Fibroblast of upper back skin (primary cell): Measurements from ENCODE around the gene LBX2.

ENCODE experiments used
- DNase-seq: peaks from one replicate; pipeline ENCODE4 v3.0.0-alpha.2; 2013

Gene LBX2

DNA sequence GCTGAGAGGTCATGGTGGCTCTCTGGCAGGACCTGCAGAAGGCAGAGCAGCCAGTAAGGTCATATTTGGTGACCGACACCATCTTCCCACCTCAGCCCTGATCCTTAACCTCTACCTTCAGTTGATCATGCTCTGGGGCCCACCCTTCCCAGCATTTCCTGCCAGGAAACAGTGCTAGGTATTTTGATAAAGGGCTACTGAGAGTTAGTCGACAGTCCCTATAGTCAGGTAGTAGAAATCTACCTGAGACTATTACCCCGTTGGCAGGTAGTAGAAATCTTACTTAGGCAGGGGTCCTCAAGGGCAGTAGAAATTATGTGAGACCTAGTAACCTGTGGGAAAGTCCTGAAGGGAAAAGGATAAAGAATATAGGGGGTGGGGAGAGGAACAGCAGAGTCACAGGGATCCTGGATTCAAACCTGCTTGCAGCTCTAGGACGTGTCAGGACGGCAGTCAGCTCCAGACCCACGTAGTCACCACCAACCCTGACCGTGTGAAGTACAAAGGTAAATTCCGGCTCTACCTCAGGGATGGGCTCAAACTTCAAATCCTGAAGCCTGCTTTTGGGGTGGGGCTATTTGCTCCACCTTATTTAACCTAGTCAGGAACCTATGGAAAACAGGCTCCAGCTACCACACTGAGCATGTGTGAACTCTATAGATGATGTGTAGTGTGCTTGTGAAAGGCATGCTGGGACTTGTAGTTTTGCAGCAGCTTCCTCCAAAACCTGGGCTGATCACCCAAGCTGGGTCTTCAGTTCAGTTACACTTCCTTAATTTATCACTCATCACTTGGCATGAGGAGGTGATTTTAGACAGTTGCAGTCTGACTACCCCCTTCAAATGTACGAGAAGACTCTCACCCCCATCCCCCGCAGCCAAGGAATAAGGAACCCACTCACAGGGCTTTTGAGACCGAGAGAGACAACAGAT, 26.6 kb upstream of the LBX2 start, which contains the start of gene DQX1:
Gene DQX1, minus strand, starts transcription at position 515 of the 932 bp plus-strand sequence. Its CDS starts 502 bp downstream, at position 13.
- no peak for DNase-seq

DNA sequence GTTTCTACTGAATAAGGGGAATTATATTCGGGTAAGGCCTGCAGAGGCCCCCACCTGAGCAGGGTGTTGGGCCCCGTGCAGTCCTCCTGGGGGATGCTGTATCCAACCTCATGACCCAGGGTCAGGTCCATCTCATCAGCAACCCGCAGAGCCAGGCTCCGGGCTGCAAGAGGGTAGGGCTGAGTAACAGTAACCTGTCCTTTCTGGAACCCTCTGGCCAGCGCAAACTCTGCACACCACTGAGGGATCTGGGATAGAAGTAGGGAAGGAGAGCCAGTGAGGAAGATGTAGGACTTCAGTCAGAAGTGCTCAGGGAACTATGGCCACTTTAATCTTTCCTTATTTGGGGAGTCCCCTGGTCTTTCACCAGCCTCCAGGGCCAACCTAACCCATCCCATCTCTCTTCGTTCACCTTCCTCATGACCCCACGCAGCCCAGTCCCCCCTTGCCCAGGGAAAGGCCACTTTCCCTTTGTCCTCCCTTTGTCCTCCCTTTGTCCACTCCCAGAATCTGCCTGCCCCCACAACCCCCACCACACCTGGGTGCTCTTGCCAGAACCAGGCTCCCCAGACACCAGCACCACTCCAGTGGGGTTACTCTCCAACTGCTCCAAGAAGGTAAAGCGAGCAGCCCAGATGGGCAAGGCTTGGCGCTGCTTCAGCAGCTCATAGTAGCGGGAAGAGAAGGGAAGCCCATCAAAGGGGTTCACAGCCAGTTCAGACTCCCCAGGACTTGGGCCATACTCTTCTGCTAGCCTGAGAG, 25.7 kb upstream of the LBX2 start:
- DNase-seq: no peak

DNA sequence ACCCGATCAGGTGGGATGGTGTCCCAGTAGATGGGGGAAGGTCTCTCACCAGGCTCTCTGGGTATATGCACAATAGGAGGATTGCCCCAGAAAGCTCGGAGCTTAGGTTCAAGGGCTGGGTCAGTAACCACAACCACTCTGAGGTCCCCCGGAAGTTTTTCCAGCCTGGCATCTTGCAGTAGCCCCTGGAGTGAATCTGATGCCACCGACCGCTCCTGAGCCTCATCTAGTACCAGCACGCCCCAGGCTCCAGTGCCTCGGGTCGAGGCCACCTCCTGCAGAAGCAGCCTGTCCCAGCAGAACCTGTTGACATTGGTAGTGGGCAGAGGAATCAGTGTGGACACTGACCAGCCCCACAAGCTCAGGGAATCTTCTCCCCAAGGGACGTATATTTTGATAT, 24.6 kb upstream of the LBX2 start:
- DNase-seq: no peak

DNA sequence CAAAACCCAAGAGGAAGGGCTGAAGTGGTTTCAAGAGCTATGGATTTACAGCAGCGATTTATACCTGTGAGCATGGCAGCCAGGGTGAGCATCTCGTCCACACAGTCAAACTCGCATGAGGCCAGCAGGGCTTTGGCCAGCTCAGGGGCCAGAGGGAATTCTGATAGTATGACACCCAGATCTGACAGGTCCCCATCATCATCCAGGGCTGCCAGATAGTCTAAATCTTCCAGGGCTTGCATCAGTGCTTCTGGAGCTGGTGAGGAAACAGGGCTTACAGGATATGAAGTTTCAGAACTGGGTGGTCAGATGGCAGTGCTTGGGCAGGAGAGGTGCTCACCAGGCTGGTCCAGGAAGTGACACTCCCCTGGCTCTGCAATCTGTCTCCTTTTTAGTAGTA, 23.1 kb upstream of the LBX2 start:
- no peak for DNase-seq

DNA sequence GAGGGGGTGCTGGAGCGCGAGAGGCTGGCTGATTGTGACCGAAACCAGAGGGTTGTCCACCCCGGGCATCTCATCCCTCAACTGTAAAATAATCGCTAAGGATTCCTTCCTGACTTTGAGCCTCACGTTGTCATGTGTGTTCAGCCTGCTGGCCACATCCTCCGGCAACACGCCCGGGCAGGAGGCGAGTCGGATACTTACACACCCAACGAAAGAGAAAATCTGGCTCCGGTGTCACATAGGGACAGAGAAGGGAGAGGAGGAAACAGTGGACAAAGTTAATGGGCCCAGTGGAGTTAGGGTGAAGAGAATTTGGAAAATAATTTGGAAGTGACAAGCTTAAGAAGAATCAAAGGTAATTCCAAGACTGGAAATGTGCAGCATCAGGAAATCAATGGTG, 17.2 kb upstream of the LBX2 start:
- no peak for DNase-seq

DNA sequence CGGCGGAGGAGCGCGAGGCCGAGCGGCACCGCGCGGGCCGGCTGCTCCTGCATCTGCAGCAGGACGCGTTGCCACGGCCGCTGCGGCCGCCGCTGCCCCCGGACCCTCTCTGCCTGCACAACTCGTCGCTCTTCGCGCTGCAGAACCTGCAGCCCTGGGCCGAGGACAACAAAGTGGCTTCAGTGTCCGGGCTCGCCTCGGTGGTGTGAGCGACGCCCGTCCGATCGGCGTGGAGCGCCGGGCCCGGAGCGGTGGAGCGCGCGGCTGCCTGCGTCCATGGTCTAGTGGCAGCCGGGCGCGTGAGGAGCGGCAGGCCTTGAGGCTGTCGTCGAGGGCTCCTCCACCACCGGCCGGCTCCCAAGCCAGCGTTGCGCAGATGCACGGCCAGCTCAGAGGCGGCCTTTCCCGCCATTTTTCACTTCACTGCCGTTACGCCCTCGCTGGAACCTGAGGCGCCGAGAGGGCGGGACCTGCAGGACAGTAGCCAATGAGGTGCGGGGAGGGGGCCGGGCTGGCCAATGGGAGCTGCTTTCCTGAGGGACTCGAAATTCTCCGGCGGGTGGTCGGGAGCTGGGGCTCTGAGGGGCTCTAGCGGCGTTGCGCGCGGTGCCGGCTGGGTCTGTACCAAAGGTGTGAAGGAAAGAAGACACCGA, 16.7 kb upstream of the LBX2 start:
- peak; percentile 49 for DNase-seq

DNA sequence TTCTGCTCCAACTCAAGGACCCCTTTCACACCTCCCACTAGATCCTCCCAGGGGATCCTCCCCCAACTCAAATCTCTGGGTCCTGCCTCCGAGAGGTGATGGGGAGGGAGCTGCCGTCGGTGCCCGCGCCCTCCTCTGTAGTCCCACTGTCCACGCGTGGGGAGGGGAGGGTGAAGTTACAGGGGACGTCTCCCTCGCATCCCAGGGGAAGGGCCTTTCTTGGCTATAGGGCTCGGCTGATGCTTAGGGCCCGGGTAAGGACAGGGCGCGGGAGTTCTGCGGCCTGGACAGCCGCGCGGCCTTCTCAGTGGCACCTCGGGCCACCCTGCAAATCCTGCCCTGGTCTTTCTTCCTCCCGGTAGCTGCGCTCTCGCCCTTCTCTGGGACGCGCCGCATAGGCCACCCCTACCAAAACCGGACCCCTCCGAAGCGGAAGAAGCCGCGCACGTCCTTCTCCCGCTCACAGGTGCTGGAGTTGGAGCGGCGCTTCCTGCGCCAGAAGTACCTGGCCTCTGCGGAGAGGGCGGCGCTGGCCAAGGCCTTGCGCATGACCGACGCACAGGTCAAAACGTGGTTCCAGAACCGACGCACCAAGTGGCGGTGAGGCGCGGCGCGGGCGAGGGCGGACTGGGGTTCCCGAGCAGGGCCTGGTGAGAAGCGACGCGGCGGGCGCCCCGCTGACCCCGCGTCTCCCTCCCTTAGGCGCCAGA, 16.0 kb upstream of the LBX2 start:
- DNase-seq: no peak

DNA sequence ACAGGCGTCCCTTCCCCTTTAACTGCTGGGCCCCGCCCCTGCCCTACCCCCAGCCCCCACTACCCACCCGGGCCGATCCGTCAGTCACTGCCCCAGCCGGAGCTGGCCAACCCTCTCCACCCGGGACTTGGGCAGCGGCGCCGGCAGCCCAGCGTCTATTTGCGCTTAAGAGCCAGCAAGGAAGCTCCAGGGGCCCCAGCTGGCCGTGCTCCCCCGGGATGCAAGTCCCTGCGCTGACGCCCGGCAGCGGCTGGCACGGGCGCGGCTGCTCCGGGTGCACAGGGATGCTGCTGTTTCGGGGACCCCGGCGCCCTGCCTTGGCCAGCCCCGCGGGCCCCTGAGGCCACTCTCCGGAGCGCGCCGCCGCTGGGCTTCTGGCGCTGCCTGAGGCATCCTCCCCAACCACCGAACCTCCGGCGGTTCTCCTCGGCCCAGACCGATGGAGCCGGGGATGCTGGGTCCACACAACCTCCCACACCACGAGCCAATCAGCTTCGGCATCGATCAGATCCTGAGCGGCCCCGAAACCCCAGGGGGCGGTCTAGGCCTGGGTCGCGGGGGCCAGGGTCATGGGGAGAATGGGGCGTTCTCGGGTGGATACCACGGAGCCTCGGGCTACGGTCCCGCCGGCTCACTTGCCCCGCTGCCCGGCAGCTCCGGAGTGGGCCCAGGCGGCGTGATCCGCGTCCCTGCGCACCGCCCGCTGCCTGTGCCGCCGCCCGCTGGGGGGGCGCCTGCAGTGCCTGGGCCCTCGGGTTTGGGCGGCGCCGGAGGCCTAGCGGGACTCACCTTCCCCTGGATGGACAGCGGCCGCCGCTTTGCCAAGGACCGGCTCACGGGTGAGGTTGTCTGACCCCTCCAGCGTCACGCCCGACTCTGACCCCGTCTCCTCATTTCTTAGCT, 15.2 kb upstream of the LBX2 start, which contains the start of gene TLX2:
Gene TLX2, plus strand, starts transcription at position 83 of the 903 bp plus-strand sequence. Its CDS starts 357 bp downstream, at position 440.
- no peak for DNase-seq

DNA sequence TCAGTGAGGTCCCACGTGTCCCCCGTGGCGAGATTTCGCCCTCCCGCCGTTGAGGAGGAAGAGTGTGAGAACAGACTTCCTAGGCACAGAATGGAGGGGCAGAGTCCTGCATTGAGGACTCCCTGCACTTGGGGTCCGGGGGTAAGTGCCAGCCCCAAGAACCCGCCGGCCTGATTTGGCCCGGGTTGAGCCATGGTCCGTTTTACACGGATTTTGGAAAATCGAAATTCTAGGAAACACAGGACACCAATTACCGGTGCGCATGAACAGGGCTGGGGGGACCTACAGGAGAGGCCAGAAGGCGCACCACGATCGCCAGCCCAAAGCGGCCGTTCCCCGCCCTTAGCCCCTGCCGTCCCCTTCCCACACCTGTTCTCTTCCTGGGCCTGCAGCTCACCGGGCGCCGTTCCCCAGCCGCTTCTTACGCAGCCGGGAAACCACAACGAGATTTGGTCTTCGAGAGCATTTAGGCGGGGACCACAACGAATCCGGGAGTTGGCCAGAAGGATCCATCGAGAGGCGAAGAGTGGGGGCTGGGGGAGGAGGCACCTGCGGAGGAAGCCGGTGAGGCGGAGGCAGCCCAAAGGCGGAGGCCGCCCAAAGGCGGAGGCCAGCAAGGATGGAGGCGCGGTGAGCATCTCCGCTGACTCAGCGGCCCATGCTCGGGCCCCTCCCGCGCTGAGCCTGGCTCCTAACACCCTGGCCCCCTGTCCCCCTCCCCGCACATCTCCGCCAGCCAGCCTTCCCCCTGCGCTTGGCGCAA, 14.4 kb upstream of the LBX2 start:
- DNase-seq: no peak

DNA sequence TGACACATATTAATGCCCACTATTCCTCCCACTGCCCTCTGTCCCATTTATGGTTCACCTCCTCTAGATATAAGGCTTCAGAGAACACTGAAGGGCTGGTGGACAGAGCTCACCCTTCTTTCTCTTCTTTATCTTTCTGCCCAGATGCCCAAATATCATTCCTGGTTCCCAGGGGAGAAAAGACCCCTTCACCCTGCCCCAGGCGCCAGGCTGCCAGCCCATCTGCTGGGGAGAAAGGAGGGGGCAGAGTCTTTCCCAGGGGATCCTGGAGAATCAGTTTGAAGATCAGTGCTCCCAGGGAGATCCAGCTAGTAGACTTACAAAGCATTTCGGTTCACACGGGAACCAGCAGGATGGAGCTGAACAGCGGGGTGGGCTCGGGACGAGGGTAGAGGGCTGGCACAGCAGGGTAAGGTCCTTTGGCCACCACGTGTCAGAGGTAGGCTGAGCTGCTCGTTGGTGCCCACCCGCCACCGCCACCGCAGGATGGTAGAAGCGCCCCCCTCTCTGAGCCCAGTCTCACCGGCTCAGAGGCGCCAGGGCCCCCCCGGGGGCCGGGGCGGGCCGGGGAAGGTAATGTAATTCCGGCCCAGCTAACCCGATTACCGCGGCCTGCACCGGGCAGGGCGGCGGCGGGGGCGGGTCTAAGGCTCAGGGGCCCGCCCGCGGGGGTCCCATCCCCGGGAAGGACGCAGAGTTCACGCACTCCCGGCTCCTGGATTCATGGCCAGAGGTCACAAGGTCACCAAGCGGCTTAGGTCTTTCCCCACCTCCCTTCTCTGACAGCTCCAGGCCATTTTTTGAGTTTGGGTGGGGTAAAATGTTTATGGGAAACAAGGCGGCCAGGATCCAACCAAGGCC, 13.6 kb upstream of the LBX2 start:
- DNase-seq: no peak

DNA sequence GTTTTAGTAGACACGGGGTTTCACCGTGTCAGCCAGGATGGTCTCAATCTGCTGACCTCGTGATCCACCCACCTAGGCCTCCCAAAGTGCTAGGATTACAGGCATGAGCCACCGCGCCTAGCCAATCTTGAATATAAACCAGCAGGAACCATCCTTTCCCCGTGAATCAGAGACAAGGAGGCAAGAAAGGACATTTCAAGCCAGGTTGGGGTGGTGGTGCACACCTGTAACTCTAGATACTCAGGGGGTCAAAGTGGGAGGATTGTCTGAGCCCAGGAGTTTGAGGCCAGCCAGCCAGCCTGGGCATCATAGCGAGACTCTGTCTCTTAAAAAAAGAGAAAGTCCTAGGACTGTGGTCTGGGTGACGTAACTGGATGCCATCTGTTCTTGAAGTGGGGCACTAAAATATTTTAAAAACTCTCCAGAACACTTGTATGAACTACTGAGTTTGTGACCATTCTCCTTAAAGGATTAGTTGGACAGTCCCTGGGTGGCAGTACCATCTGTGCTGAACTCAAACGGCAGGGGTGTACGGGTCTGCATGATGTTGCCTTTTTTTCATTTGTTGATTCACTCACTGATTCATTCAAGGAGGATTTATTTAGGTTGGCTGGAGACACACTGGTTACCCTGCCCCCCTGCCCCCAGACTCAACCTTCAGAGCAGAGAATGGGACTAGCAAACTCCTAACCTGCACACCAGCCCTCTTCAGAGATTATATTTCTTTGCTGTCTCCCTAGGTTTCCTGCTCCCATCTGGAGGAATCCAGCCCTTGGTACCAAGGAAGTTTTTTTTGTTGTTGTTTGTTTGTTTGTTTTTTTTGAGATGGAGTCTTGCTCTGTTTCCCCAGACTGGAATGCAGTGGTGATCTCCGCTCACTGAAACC, 11.9 kb upstream of the LBX2 start:
- DNase-seq: no peak

DNA sequence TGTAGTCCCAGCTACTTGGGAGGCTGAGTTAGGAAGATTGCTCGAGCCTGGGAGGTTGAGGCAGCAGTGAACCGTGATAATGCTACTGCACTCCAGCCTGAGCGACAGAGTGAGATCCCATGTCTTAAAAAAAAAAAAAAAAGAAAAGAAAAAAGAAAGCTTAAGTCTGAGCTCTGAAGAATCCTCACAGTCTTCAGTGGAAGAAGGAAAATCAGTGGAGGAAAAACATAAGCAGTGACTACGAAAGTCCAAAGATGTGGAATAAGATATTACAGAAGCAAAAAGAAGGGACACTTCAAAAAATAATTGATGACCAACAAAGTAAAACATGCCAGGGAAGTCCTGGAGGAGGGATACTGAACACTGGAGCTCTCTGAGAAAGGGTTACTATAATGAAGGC, 10.9 kb upstream of the LBX2 start:
- DNase-seq: no peak

DNA sequence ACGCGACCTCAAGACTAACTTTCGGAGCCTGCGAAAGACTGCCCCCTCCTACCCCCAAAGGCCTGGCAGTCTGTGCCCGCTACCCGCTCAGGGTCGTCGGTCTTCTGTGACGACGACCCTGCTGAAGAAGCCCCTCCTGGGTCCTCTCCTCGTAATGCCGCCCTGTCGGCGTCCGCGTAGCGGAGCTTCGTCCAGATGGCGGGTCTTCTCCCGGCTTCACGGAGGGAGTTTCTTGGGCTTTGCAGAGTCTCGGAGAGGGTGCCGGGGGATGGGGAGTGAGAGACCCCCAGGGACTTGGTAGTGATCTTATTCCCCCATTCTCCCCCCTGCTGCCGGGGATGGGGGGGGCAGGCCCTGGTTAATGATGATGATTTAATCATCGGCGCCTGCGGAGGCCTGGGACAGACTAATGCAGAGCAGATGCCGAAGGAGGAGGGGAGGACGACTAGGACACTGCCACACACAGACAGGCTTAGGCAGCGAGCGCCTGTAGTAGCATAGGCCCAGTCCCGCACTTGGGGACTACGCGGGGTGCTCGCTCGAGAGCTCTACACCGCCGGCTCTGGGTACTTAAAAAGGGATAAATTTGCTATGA, 8.6 kb upstream of the LBX2 start:
- peak; percentile 86 for DNase-seq

DNA sequence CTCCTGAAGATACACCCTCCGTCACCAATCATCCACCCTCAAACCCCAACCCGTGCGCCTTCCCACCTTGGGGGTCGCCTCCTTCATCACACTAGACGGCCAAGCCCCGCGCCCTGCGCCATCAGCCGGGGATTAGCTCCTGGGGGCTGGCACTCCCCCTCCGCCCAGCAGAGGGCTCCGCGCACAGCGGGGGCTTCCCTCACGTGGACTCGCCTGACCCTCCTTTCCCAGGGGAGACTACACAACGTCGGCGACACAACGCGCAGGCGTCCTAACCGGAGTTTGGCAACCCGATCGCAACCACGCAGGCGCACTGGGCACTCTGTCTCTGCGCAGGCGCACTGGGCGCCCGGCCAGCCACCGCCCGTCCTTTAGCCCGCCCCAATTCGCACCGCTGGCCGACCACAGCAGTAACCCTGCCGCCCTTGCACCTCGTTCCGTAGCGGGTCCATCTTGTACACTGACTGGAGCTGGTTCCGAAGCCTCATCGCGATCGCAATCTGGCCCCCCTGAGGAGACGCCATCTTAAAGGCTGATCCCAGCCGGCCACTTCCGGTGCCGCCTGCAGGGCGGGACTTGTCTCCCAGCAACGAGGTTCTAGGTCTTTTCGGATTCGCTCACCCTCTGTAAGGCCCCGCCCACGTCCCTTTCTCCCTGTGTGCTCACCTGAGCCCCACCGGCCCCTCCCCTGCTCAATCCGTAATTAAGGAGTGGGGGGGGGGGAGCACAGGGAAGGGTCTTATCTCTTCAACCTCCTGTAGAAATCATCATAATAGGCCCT, 7.9 kb upstream of the LBX2 start, which contains the start of gene PCGF1:
Gene PCGF1, minus strand, starts transcription at position 551 of the 781 bp plus-strand sequence. Its CDS starts 27 bp downstream, at position 524.
- peak; percentile 99 for DNase-seq

DNA sequence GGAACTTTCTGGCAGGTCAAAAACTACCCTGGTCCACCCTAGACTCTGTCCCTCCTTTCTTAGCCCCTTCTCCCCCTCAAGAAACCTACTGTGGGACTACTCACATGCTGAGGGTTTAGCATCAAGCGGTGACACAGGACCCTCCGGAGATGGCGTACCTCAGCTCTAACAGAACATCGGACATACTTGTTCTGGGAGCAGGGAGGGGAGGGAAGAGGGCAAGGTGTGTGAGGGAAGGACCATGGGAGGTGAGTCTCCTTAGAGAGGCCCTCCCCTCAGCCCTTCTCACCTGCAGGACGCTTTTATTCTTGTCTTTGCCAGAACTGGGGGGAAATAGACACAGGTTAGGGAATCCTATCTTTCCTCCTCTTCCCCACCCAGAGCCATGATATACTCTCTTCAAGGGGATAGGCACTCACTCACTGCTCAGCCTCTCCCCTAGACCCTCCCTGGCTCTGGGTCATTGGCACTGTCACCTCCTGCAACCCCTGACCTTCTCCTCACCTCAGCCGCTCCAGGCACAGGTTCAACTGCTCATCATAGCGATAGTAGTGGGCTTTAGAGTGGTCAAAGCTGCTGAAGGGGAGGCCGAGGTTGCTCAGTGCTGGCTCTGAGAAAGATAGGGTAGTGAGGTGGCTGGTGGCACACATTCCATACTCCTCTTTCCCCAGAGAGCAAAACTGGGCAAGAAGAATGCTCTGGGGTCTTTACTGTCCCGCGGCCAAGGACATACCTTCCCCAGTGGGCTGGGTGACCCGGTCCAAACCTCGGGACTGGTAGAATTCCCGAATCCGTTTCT, 6.2 kb upstream of the LBX2 start:
- DNase-seq: no peak

DNA sequence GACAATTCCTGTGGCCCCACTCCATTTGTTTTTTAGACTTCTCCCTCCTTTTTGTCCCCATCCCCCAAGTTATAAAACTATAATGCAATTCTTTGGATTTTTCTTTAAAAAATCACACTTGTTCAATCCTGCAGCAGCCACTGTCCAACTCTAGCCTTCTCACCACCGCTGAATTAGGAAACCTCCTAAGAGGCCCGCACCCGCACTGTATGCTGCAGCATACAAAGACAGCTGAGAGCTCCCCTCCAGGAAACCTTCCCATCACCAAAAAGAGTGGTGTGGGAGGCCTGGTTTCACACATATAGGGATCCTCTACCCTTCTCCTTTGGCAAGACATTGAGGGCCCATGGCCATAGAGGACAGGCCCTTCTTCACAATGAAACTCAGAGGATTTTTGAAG, 5.2 kb upstream of the LBX2 start:
- DNase-seq: no peak
